SKM-1 (cell line): ENCODE results near the gene CAB39.

ENCODE experiments used
- DNase-seq: peaks from one replicate; lab custom pipeline; 2025; ENCODE audit not compliant: unreplicated experiment; lab: John Stamatoyannopoulos, UW

The CAB39 gene

DNA sequence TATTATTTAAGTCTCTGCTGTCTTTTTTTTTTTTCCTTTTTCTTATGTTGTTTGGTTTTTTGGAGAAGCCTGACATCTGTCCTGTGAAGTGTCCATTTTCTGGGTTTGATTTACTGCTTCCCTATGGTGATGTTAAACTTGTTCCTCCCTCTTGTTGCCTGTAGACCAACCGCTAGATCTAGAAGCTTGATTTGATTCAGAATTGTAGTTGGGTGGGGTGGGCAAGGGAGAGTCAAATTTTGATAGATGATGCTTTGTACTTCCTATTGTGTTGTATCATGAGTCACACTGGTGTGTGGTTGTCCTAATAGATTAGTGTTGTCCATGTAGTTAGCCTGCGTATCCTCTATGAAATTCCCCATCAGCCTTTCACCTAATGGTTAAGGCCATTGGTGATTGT is 35.4 kb downstream of the CAB39 start:
- no peak for DNase-seq

- no peak for DNase-seq
Measured at GRCh38 chr2:230749111-230749510, 36.5 kb downstream of the CAB39 start.

GRCh38 chr2:230751062-230751461 is 38.4 kb downstream of the CAB39 start:
- DNase-seq = no peak

- DNase-seq = no peak
Measured at GRCh38 chr2:230754200-230754599, 41.6 kb downstream of the CAB39 start.

DNA sequence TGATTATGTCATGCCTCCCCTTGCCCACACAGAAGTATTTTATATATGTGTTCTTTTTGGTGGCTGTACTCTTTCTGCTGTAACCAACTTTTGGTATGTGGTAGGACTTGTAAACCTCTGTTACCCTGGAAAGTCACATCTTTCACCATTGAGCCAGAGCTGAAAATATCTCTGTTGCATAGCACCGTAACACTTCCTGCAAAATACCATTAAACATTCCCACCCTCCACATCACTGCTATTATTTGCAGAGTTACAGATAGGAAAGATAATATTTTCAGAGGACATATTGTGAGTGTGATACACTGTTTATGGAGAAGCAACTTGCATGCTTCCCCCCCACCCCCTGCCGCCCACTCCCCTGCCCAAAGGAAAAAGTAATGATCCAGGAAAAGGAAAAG is 44.8 kb downstream of the CAB39 start:
- DNase-seq = no peak

DNA sequence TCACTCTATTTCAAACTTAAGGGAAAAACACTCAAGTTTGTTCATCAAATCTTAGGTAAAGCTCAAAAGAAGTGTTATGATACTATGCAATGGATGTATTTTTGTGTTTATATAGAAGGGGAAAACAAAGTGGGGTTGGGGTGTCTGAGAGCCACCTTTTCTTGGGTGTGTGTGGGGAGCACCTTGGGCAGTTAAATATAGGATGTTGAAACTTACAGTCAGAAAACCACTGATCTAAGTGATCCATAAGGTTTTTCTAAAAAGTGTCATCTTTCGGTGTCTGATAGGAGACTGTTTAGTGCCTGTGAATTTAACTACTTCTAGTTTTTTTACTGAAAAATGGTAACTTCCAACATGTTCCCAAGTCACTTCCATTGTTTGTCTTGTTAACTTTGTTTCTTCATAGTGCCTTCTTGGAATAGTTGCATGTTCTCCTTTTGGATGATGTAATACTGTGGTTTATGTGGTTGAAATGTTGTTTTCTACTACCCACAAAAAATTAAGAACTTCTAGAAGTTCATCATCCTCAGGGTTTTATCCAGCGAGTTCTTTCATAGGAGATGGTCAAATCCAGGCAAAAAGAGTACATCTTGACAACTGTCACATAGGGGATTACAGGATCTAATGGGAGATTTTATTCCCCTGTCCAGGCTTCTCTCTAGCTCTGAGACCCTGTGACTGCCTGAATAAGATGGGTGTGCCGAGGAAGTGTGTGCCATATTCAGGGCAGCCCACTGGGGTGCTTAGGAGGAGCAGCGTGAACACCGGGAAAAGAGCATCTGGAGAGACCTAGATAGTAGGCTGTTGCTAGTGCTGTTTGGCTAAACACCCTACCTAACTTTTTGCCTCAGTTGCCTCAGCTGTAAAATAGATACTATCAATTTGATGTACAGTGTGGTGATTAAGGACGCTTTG is 46.2 kb downstream of the CAB39 start:
- peak; percentile 49 for DNase-seq

DNA sequence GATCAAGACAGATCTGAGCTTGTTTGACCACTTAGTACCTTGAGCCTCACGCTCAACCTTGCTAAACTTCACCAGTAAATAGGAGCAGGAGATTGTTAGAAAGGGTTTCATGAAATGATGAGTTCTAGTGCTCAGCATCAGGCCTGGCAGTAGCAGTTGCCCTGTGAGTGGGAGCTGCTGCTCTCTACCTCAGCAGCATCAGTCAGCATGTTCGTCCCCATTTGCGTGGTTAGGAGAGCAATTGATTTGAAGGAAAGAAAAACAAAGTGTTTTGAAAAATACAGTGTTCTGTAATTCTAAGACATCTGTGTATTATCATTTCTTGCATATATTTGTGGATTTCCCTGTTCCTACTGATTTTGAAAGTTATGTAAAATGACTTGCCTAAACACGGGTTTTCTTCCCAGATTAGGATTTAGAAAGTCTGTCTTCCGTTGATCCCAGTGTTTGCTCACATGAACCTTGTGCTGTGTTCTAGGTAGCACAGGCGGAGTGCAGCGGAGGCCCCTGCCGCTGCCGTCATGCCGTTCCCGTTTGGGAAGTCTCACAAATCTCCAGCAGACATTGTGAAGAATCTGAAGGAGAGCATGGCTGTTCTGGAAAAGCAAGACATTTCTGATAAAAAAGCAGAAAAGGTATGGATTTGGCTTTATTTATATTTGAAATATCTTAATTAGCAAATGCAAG is 47.0 kb downstream of the CAB39 start:
- DNase-seq = no peak

GRCh38 chr2:230761704-230762103 is 49.1 kb downstream of the CAB39 start:
- no peak for DNase-seq

DNA sequence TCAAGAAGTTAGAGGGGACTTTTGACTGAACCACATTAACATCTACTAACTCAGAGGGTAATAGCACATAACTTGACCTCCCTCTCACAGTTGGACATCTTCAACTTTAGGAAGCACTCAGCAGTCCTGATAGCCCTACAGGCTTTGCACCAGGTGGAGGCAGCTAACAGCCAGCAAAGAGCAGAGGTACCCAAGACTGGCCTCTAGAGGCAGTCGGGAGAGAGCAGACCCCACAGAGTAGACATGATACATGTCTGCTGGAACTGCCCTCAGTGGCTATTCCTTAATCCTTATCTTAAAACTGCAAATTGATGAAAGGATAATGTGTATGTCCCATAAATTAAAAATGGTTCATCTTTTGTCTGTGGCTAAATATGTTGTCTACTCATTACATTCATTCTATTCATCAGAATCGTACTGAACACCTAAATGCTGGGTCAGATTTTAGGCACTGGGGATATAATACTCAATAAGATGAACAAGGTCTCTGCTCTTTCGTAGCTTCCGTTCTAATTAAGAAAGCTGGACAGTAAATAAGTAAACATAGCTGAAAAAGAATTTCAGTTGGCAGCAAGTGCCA is 49.8 kb downstream of the CAB39 start:
- no peak for DNase-seq

DNA sequence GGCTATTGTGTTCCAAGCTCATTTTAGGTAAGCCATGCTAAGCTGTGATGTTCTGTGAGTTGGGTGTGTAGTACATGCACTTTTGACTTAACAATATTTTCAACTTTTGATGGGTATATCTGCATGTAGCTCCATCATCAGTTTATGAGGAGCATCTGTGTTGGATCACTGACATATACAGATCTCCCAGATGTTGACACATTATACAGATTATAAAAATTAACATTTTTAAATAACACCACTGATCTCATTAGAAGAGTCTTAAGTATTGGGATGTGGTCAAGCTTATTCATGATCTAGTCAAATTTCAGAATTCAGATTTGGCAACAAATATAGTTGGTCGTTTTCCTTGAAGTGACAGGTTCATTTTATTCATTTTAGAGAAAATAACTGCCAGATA is 51.7 kb downstream of the CAB39 start:
- no peak for DNase-seq

GRCh38 chr2:230765611-230766300 is 53.1 kb downstream of the CAB39 start:
- no peak for DNase-seq

- no peak for DNase-seq
Measured at GRCh38 chr2:230767862-230768388, 55.3 kb downstream of the CAB39 start.

GRCh38 chr2:230770804-230771203 is 58.2 kb downstream of the CAB39 start:
- no peak for DNase-seq

DNA sequence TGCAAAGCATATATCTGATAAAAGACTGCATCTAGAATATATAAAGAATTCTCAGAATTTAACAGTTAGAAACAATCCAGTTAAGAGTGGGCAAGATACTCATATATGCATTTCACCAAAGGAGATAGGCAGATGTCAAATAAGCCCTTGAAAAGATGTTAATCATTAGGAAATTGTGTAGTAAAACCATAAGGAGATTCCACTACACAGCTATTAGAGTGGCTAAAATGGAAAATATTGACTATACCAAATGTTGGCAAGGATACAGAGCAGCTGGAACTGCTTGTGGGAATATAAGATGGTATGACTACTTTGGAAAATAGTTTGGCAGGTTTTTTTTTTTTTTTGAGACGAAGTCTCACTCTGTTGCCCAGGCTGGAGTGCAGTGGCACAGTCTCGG is 59.5 kb downstream of the CAB39 start:
- DNase-seq = no peak

GRCh38 chr2:230773039-230773773 is 60.6 kb downstream of the CAB39 start:
- DNase-seq = no peak

GRCh38 chr2:230774348-230774951 is 61.8 kb downstream of the CAB39 start:
- no peak for DNase-seq

DNA sequence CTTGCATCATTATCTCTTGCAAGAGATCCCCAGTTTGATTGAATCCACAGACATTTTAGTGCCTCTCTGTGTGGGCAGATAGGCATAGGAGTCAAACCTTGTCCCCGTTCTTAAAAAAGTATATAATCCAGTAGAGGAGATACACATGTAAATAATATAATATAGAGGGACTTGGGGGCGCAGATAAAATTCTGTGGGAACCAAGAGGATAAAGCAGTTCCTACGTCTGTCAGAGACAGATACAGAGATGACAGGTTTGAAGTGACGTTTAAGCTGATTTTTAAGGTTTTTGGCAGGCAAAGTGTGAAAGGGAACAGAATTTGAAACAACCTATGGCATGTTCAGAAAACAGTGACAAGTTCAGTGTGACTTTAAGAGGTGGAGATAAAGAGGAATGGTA is 63.1 kb downstream of the CAB39 start:
- no peak for DNase-seq

GRCh38 chr2:230777721-230778120 is 65.1 kb downstream of the CAB39 start:
- DNase-seq = no peak

DNA sequence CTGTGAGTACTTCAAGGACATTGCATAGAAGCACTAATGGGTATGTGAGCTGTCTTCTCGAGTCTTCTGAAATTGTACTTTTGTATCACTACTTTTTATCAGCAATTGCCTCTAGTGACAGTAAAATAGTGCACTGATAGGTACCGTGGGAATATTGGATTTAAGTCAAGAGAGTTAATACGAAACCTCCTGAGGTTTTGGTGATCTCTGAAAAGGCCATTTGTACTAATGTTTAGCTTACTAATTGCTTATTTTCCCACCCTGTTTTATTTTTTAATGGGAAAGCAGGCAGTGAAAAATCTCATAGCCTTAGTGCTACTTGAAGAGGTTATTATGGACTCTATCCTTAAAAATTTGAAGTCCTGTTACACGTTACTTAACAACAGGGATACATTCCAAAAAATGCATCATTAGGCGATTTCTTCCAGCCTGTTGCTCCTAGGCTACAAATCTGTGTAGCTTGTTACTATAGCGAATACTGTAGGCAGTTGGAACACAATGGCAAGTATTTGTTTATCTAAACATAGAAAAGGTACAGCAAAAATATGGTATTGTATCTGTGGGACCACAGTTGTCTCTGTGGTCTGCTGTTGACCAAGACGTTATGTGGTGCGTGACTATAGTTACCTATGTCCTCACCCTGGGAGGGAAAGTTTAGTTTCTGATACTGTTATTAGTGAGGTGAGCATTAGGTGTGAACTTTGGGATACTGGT is 65.9 kb downstream of the CAB39 start:
- no peak for DNase-seq
